HG03432 (cell line): ENCODE data around the gene SENP8.

Source experiments
- ATAC-seq: cut with Tn5 transposase; IDR thresholded peaks from one replicate; pipeline ENCODE4 v1.9.1; 2021; ENCODE audit warnings: mild to moderate bottlenecking, moderate library complexity; ENCODE audit not compliant: unreplicated experiment

SENP8 gene

GRCh38 chr15:72173864-72174550 is 55.8 kb downstream of the SENP8 start:
- no peak for ATAC-seq

GRCh38 chr15:72174551-72175165 is 56.5 kb downstream of the SENP8 start:
- ATAC-seq, result no peak

- no peak for ATAC-seq
These were observed 57.2 kb downstream of the SENP8 start for GRCh38 chr15:72175186-72176044.

- no peak for ATAC-seq
These were observed 58.0 kb downstream of the SENP8 start for GRCh38 chr15:72176159-72176558.

GRCh38 chr15:72176743-72177142 is 58.5 kb downstream of the SENP8 start:
- no peak for ATAC-seq

GRCh38 chr15:72178976-72179585 is 60.9 kb downstream of the SENP8 start:
- no peak for ATAC-seq

- no peak for ATAC-seq
These were observed 61.9 kb downstream of the SENP8 start for GRCh38 chr15:72179950-72180581.

GRCh38 chr15:72180761-72181324 is 62.6 kb downstream of the SENP8 start:
- no peak for ATAC-seq

GRCh38 chr15:72182244-72182643 is 64.0 kb downstream of the SENP8 start:
- ATAC-seq, result no peak

GRCh38 chr15:72182673-72183072 is 64.5 kb downstream of the SENP8 start:
- ATAC-seq, result no peak

GRCh38 chr15:72183781-72184164 is 65.6 kb downstream of the SENP8 start:
- no peak for ATAC-seq

GRCh38 chr15:72184165-72184811 is 66.1 kb downstream of the SENP8 start:
- ATAC-seq, result no peak

- ATAC-seq, result no peak
These were observed 71.2 kb downstream of the SENP8 start for GRCh38 chr15:72189250-72189902.

- ATAC-seq, result no peak
These were observed 74.2 kb downstream of the SENP8 start for GRCh38 chr15:72192416-72192815.
